ENCODE measurements around the gene ITGB7.
"Not testable (repeated sequence)": the region's sequence is repeated elsewhere in the genome, so short reads cannot be mapped to it uniquely, and the experiment has no call there.

The ITGB7 gene

GRCh38 chr12:53187145-53187899 lies 19.7 kb downstream of the ITGB7 start:
- Mint-ChIP-seq H3K9me3 (no peaks in the 10 kb centered on the region), H3K4me3 (no peak overlapping the region), H3K36me3 (ENCODE audit: low read depth) (peaks cover 72% of the 10 kb centered on the region), H3K4me1 (ENCODE audit: low read depth) (peaks cover 27% of the 10 kb centered on the region), H3K27ac (no peak overlapping the region), H3K27me3 (ENCODE audit: low read depth) (no peaks in the 10 kb centered on the region)

GRCh38 chr12:53186745-53187144 lies 20.3 kb downstream of the ITGB7 start:
- H3K36me3 Mint-ChIP-seq (ENCODE audit: low read depth) = peaks cover 72% of the 10 kb centered on the region
- peaks cover 30% of the 10 kb centered on the region for H3K4me1 Mint-ChIP-seq (ENCODE audit: low read depth)
- H3K9me3 Mint-ChIP-seq = no peaks in the 10 kb centered on the region
- no peak overlapping the region for H3K4me3 Mint-ChIP-seq
- H3K27me3 Mint-ChIP-seq (ENCODE audit: low read depth) = no peaks in the 10 kb centered on the region
- no peak overlapping the region for H3K27ac Mint-ChIP-seq

- peaks cover 68% of the 10 kb centered on the region for H3K36me3 Mint-ChIP-seq (ENCODE audit: low read depth)
- no peaks in the 10 kb centered on the region for H3K27me3 Mint-ChIP-seq (ENCODE audit: low read depth)
- no peak overlapping the region for H3K4me3 Mint-ChIP-seq
- no peaks in the 10 kb centered on the region for H3K9me3 Mint-ChIP-seq
- no peak overlapping the region for H3K27ac Mint-ChIP-seq
- H3K4me1 Mint-ChIP-seq (ENCODE audit: low read depth) = peaks cover 33% of the 10 kb centered on the region
Observed at GRCh38 chr12:53185582-53186153, 21.4 kb downstream of the ITGB7 start.

GRCh38 chr12:53184828-53185227 lies 22.2 kb downstream of the ITGB7 start:
- peaks cover 35% of the 10 kb centered on the region for H3K4me1 Mint-ChIP-seq (ENCODE audit: low read depth)
- H3K36me3 Mint-ChIP-seq (ENCODE audit: low read depth) = peaks cover 65% of the 10 kb centered on the region
- no peak overlapping the region for H3K4me3 Mint-ChIP-seq

GRCh38 chr12:53182903-53183302 lies 24.1 kb downstream of the ITGB7 start:
- H3K36me3 Mint-ChIP-seq (ENCODE audit: low read depth) = peaks cover 56% of the 10 kb centered on the region
- H3K4me1 Mint-ChIP-seq (ENCODE audit: low read depth) = peaks cover 45% of the 10 kb centered on the region
- peak overlapping the region; percentile 18 for H3K27ac Mint-ChIP-seq

More at GRCh38 chr12:53184828-53185227, 22.2 kb downstream of the ITGB7 start:
- Mint-ChIP-seq H3K27me3 (ENCODE audit: low read depth) (no peaks in the 10 kb centered on the region), H3K27ac (peak overlapping the region; percentile 11), H3K9me3 (no peaks in the 10 kb centered on the region)

GRCh38 chr12:53181935-53182334 lies 25.1 kb downstream of the ITGB7 start:
- no peaks in the 10 kb centered on the region for H3K27me3 Mint-ChIP-seq (ENCODE audit: low read depth)
- H3K36me3 Mint-ChIP-seq (ENCODE audit: low read depth) = peaks cover 46% of the 10 kb centered on the region
- no peaks in the 10 kb centered on the region for H3K9me3 Mint-ChIP-seq
- H3K4me3 Mint-ChIP-seq = peak overlapping the region; percentile 87
- no peak overlapping the region for H3K27ac Mint-ChIP-seq
- peaks cover 45% of the 10 kb centered on the region for H3K4me1 Mint-ChIP-seq (ENCODE audit: low read depth)

More at GRCh38 chr12:53182903-53183302, 24.1 kb downstream of the ITGB7 start:
- H3K27me3 Mint-ChIP-seq (ENCODE audit: low read depth) = no peaks in the 10 kb centered on the region
- no peaks in the 10 kb centered on the region for H3K9me3 Mint-ChIP-seq
- H3K4me3 Mint-ChIP-seq = peak overlapping the region; percentile 48

GRCh38 chr12:53180931-53181645 lies 26.0 kb downstream of the ITGB7 start:
- H3K27ac Mint-ChIP-seq = peak overlapping the region; percentile 89
- H3K27me3 Mint-ChIP-seq (ENCODE audit: low read depth) = no peaks in the 10 kb centered on the region
- peaks cover 45% of the 10 kb centered on the region for H3K4me1 Mint-ChIP-seq (ENCODE audit: low read depth)
- peak overlapping the region; percentile 87 for H3K4me3 Mint-ChIP-seq
- H3K36me3 Mint-ChIP-seq (ENCODE audit: low read depth) = peaks cover 38% of the 10 kb centered on the region
- no peaks in the 10 kb centered on the region for H3K9me3 Mint-ChIP-seq

- Mint-ChIP-seq H3K27ac (peak within 1 kb of the TSS; percentile 95), H3K4me3 (peak within 1 kb of the TSS; percentile 90), H3K36me3 (ENCODE audit: low read depth) (peaks cover 30% of the 10 kb centered on the region), H3K4me1 (ENCODE audit: low read depth) (peaks cover 43% of the 10 kb centered on the region), H3K27me3 (ENCODE audit: low read depth) (no peaks in the 10 kb centered on the region), H3K9me3 (no peaks in the 10 kb centered on the region)
Observed at GRCh38 chr12:53180220-53180930, 26.7 kb downstream of the ITGB7 start, which contains the start of the genes CSAD and ZNF740. Gene CSAD, minus strand, starts transcription at chr12:53180925. Its CDS starts 7,455 bp downstream, at chr12:53173470. Gene ZNF740, plus strand, starts transcription at chr12:53180722. Its CDS starts 1,262 bp downstream, at chr12:53181984.

- Mint-ChIP-seq H3K4me1 (ENCODE audit: low read depth) (peaks cover 43% of the 10 kb centered on the region), H3K4me3 (peak overlapping the region; percentile 90), H3K36me3 (ENCODE audit: low read depth) (peaks cover 26% of the 10 kb centered on the region), H3K9me3 (no peaks in the 10 kb centered on the region), H3K27ac (peak overlapping the region; percentile 95), H3K27me3 (ENCODE audit: low read depth) (no peaks in the 10 kb centered on the region)
Observed at GRCh38 chr12:53179687-53180219, 27.3 kb downstream of the ITGB7 start.

GRCh38 chr12:53178803-53179202 lies 28.2 kb downstream of the ITGB7 start:
- not testable (repeated sequence) for H3K9me3 Mint-ChIP-seq; H3K27me3 Mint-ChIP-seq (ENCODE audit: low read depth)
- peak overlapping the region; percentile 95 for H3K27ac Mint-ChIP-seq
- peaks cover 23% of the 10 kb centered on the region for H3K36me3 Mint-ChIP-seq (ENCODE audit: low read depth)
- peaks cover 38% of the 10 kb centered on the region for H3K4me1 Mint-ChIP-seq (ENCODE audit: low read depth)
- H3K4me3 Mint-ChIP-seq = peak overlapping the region; percentile 90

GRCh38 chr12:53177447-53177846 lies 29.6 kb downstream of the ITGB7 start:
- not testable (repeated sequence) for H3K27ac Mint-ChIP-seq

GRCh38 chr12:53176750-53177149 lies 30.3 kb downstream of the ITGB7 start:
- no peak overlapping the region for H3K27ac Mint-ChIP-seq
- no peak overlapping the region for H3K4me3 Mint-ChIP-seq
- peaks cover 23% of the 10 kb centered on the region for H3K4me1 Mint-ChIP-seq (ENCODE audit: low read depth)
- peaks cover 5% of the 10 kb centered on the region for H3K36me3 Mint-ChIP-seq (ENCODE audit: low read depth)
- no peaks in the 10 kb centered on the region for H3K9me3 Mint-ChIP-seq
- H3K27me3 Mint-ChIP-seq (ENCODE audit: low read depth) = no peaks in the 10 kb centered on the region

More at GRCh38 chr12:53177447-53177846, 29.6 kb downstream of the ITGB7 start:
- not testable (repeated sequence) for H3K9me3 Mint-ChIP-seq; H3K4me3 Mint-ChIP-seq; H3K27me3 Mint-ChIP-seq (ENCODE audit: low read depth)
- Mint-ChIP-seq H3K4me1 (ENCODE audit: low read depth) (peaks cover 30% of the 10 kb centered on the region), H3K36me3 (ENCODE audit: low read depth) (peaks cover 12% of the 10 kb centered on the region)

GRCh38 chr12:53174881-53175491 lies 32.1 kb downstream of the ITGB7 start:
- no peaks in the 10 kb centered on the region for H3K27me3 Mint-ChIP-seq (ENCODE audit: low read depth)
- no peak overlapping the region for H3K4me3 Mint-ChIP-seq
- no peak overlapping the region for H3K27ac Mint-ChIP-seq
- H3K36me3 Mint-ChIP-seq (ENCODE audit: low read depth) = peaks cover 4% of the 10 kb centered on the region
- H3K4me1 Mint-ChIP-seq (ENCODE audit: low read depth) = peaks cover 17% of the 10 kb centered on the region
- no peaks in the 10 kb centered on the region for H3K9me3 Mint-ChIP-seq
